HEK293 (cell line): ENCODE results near the gene OTUD1.

Source experiments
- KLF10 ChIP-seq: fragments of 450-650 bp; IDR thresholded peaks from 2 replicates; pipeline ENCODE4 v1.5.1; 2018; ENCODE audit warnings: missing biosample characterization, mild to moderate bottlenecking, missing genetic modification characterization
- REST ChIP-seq: fragments of 450-650 bp; formaldehyde crosslinking; IDR thresholded peaks from 2 replicates; pipeline ENCODE4 v1.5.1; 2016; ENCODE audit warnings: missing biosample characterization, missing genetic modification characterization
- SETDB1 ChIP-seq: IDR thresholded peaks from one replicate; pipeline ENCODE4 v1.6.1; 2017; ENCODE audit warnings: mild to moderate bottlenecking, low read length, moderate library complexity, mixed read lengths; ENCODE audit not compliant: insufficient read length
- ZFP69B ChIP-seq: fragments of 450-650 bp; formaldehyde crosslinking; IDR thresholded peaks from 2 replicates; pipeline ENCODE4 v1.5.1; 2016; ENCODE audit warnings: missing biosample characterization, missing genetic modification characterization
- ZNF37A ChIP-seq: fragments of 450-650 bp; IDR thresholded peaks from 2 replicates; pipeline ENCODE4 v1.5.1; 2018; ENCODE audit warnings: missing biosample characterization, missing genetic modification characterization
- ZNF639 ChIP-seq: fragments of 450-650 bp; formaldehyde crosslinking; IDR thresholded peaks from 2 replicates; pipeline ENCODE4 v1.5.1; 2016; ENCODE audit warnings: missing biosample characterization, missing genetic modification characterization
- ZNF658 ChIP-seq: fragments of 450-650 bp; formaldehyde crosslinking; IDR thresholded peaks from 2 replicates; pipeline ENCODE4; 2016; ENCODE audit warnings: missing biosample characterization, missing genetic modification characterization
- ZNF701 ChIP-seq: fragments of 450-650 bp; formaldehyde crosslinking; IDR thresholded peaks from 2 replicates; pipeline ENCODE4 v1.5.1; 2016; ENCODE audit warnings: missing biosample characterization, missing genetic modification characterization

GRCh38 chr10:23448802-23449570 is 10.1 kb downstream of the OTUD1 start:
- TF ChIP-seq ZNF701 (tag by site-specific recombination), result no peak
- no peak for TF ChIP-seq REST (tag by site-specific recombination)
- TF ChIP-seq ZFP69B (tag by site-specific recombination), result no peak
- TF ChIP-seq SETDB1, result no peak
- no peak for TF ChIP-seq ZNF37A (tag by site-specific recombination)
- no peak for TF ChIP-seq KLF10 (tag by site-specific recombination)
- no peak for TF ChIP-seq ZNF639 (tag by site-specific recombination)
- no peak for TF ChIP-seq ZNF658 (tag by site-specific recombination)
